Kidney epithelial cell (primary cell): ENCODE data around the gene LIN37. TPM values are rescaled to one million over a fixed set of nuclear protein-coding genes. Genes with fewer than 3 reads are reported as not detected.
"Not testable (repeated sequence)": the region's sequence is repeated elsewhere in the genome, so short reads cannot be mapped to it uniquely, and the experiment has no call there.

Source experiments
- DNase-seq: peaks from one replicate; pipeline ENCODE4 v3.0.0-alpha.2; 2010; ENCODE audit warnings: low read depth
- H3K27me3 ChIP-seq: 2 replicates; pipeline ENCODE4 v1.6.0; 2011; ENCODE audit warnings: low read length; ENCODE audit not compliant: control insufficient read depth, insufficient read depth
- H3K36me3 ChIP-seq: 2 replicates; pipeline ENCODE4 v1.5.1; 2011; ENCODE audit warnings: low read length; ENCODE audit not compliant: control insufficient read depth, insufficient read depth
- H3K4me3 ChIP-seq: 2 replicates; pipeline ENCODE4 v1.5.1; 2011; ENCODE audit warnings: low read depth, mild to moderate bottlenecking, control low read depth, low read length
- total RNA-seq: library from RNA; depleted of rRNA; stranded (reverse); fragments of >200 nt; gene quantifications from 2 replicates; pipeline ENCODE4 v1.2.3, GENCODE V29; 2015
- TF ChIP-seq, protein P1 (sequence below): IDR thresholded peaks from 2 replicates; pipeline ENCODE4 v1.5.1; 2011; ENCODE audit warnings: mild to moderate bottlenecking, moderate library complexity, low read length, control low read depth, inconsistent platforms; ENCODE audit not compliant: insufficient read depth, poor library complexity, severe bottlenecking

The LIN37 gene
- total RNA-seq, 1 donor from 2014 or later = 22.0 TPM

DNA sequence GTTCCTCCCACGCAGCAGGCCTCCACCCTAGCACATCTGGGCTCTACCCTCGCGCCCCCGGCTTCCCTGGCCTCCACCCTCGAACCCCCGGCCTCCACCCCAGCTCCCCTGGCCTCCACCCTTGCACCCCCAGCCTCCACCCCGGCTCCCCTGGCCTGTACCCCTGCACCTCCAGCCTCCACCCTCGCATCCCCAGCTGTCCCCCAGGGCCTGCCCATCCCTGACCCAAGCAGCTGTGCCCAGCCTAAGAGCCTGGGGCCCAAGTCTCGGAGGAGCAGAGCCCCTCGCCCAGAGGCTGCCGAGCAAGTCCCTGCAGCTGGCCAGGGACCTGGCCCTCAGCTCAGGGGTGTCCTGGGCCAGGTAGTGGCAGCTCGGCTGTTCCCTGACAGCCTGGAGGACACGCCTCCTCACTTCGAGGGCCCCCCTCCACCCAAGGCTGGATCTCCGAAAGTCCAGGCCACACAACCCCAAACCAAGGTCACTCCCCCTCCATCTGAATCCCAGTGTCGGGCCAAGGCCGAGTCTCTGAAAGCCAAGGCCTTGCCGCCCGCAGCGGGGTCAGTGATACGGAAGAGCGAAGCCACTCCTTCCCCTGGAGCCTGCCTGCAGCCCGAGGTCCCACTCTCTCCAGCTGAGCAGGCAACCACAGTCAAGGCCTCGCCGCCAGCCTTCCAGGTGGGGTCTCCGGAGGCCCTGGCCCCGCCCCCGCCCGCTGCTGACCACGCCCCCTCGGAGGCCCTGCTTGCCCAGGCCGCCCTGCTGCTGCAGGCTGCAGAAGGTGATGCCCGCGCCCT is 19.1 kb downstream of the LIN37 start:
- no peak for DNase-seq
- H3K27me3 ChIP-seq = no peaks in the 10 kb centered on the region
- no peaks in the 10 kb centered on the region for H3K36me3 ChIP-seq
- TF ChIP-seq, protein P1, sequence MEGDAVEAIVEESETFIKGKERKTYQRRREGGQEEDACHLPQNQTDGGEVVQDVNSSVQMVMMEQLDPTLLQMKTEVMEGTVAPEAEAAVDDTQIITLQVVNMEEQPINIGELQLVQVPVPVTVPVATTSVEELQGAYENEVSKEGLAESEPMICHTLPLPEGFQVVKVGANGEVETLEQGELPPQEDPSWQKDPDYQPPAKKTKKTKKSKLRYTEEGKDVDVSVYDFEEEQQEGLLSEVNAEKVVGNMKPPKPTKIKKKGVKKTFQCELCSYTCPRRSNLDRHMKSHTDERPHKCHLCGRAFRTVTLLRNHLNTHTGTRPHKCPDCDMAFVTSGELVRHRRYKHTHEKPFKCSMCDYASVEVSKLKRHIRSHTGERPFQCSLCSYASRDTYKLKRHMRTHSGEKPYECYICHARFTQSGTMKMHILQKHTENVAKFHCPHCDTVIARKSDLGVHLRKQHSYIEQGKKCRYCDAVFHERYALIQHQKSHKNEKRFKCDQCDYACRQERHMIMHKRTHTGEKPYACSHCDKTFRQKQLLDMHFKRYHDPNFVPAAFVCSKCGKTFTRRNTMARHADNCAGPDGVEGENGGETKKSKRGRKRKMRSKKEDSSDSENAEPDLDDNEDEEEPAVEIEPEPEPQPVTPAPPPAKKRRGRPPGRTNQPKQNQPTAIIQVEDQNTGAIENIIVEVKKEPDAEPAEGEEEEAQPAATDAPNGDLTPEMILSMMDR = no peak
- H3K4me3 ChIP-seq = no peak overlapping the region

DNA sequence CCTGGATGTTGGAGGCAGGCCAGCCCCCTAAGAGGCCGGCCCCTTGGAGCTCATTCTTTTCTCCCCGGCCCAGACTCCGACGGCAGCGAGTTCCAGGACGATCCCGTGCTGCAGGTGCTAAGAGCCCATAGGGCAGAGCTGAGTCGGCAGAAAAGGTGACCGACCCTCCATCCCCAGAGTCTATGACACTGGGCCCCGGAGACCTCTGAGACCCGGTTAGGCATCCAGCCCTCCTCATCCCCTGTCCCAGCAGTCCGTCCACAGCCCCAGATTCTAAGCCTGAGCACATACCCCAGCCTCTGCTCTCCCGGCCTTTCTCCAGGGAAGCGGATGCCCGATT is 19.7 kb downstream of the LIN37 start:
- DNase-seq = no peak

DNA sequence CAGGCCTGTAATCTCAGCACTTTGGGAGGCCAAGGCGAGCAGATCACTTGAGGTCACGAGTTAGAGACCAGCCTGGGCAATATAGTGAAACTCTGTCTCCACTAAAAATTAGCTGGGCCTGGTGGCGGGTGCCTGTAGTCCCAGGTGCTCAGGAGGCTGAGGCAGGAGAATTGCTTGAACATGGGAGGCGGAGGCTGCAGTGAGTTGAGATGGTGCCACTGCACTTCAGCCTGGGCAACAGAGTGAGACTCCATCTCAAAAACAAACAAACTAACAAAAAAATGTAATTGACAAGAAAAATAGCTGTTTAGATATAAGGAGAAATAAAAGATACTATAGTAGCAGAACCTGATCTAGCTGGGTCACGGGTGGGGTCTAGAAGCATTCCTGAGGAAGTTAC is 24.0 kb downstream of the LIN37 start:
- not testable (repeated sequence) for H3K27me3 ChIP-seq, H3K36me3 ChIP-seq, DNase-seq, H3K4me3 ChIP-seq

More for the DNA sequence above, 19.7 kb downstream of the LIN37 start:
- no peak overlapping the region for H3K4me3 ChIP-seq
- H3K36me3 ChIP-seq = no peaks in the 10 kb centered on the region
- H3K27me3 ChIP-seq = no peaks in the 10 kb centered on the region
- TF ChIP-seq, protein P1 = no peak

DNA sequence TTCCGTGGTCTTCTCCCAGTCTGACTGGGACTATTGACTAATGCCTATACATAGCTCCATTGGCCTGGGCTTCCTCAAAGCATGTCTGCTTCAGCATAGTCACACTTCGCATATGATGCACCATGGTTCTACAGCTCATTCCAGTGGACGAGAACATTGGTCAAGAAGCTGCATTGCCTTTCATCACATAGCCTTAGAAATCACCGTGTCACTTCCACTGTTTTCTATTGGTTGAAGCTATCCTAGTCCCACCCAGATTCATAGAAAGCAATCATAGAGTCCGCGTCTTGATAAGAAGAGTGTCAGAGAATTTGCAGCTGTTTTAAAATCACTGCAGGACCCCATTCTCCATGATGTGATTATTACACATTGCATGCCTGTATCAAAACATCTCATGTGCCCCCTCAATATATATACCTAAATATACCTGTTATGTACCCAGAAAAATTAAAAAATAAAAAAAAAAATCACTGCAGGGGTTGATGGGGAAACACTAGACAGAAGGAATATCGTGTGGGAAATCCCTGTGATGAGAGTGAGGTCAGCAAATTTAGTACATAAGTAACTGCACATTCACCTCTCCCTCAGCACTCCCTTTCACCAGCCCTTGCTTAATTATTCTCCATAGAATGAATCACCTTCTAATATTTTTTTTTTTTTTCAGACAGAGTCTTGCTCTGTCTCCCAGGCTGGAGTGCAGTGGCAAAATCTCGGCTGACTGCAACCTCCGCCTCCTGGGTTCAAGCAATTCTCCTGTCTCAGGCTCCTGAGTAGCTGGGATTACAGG is 24.8 kb downstream of the LIN37 start:
- no peak overlapping the region for H3K4me3 ChIP-seq
- DNase-seq = peak; percentile 47
- TF ChIP-seq, protein P1 = no peak
- H3K27me3 ChIP-seq = no peaks in the 10 kb centered on the region
- H3K36me3 ChIP-seq = no peaks in the 10 kb centered on the region

DNA sequence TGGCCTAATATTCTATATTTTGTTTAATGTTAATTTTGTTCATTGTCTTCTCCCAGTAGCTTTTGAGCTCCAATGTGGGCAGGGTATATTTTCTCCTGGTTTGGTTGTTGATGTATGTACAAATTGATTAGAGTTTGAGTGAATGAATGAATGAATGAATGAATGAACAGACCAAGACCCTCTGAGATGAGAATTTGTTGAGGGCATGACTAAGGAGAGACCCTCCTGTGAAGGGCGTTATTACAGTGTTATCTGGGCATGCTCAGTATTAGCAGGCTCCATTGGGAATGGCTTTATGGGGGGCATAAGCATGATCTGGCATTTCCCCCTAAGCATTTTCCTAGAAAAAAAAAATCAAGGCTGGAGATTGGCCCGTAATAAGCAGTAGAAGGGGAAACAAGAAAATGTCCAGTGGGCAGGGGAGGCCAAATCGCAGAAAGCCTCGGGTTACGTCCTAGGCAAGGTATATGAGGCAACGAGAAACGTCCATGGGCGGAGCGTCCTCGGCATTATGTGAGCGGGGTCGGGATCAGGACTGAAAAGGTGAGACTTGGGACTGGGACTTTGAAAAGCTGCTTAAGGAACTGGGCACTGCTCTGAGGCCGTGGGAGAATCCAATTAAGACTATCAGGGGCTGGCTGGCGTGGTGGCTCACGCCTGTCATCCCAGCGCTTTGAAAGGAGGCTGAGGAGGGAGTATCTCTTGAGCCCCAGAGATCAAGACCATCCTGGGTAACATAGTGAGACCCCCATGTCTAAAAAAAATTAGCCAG is 26.1 kb downstream of the LIN37 start:
- DNase-seq = no peak
- Histone ChIP-seq H3K27me3 (no peaks in the 10 kb centered on the region), H3K36me3 (no peaks in the 10 kb centered on the region), H3K4me3 (no peak overlapping the region)
- TF ChIP-seq, protein P1 = no peak

DNA sequence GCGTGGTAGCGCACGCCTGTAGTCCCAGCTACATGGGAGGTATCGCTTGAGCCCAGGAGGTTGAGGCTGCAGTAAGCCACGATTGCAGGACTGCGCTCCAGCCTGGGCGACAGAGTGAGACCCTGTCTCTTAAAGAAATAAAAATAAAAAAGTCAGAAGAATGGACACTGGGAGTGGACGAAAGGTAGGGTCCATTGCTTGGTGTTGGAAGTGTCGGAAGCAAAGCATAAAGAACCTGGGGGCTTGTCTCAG is 26.6 kb downstream of the LIN37 start:
- TF ChIP-seq, protein P1 = no peak
- Histone ChIP-seq H3K27me3 (no peaks in the 10 kb centered on the region), H3K36me3 (no peaks in the 10 kb centered on the region), H3K4me3 (no peak overlapping the region)
- DNase-seq = no peak
